GM18951 (cell line): ENCODE results near the gene MTRF1.
A peak's percentile ranks its signal among the peaks of the same experiment; 100 is the strongest.
"Not testable (repeated sequence)": the region's sequence is repeated elsewhere in the genome, so short reads cannot be mapped to it uniquely, and the experiment has no call there.

ENCODE experiments used
- POLR2A ChIP-seq: IDR thresholded peaks from 4 replicates; pipeline ENCODE4 v1.6.1; 2011; ENCODE audit warnings: mild to moderate bottlenecking; ENCODE audit not compliant: insufficient read length, insufficient read depth; ENCODE audit errors: extremely low read depth
- in situ Hi-C: fragments of 300-500 bp; cut with MboI; formaldehyde crosslinking; loops from one replicate; pipeline ENCODE4 v1.12.0; 2022; ENCODE audit warnings: low sequenced_read_pairs, mixed read lengths, inconsistent platforms; ENCODE audit not compliant: unreplicated experiment

Gene MTRF1

GRCh38 chr13:41196011-41196410 is 67.4 kb downstream of the MTRF1 start:
- TF ChIP-seq POLR2A = no peak
- in situ Hi-C loops = loop anchor here (10.0 kb wide), 1 partner anchor 61 kb away; the partner anchor contains the start of gene KBTBD6

GRCh38 chr13:41193919-41194824 is 69.2 kb downstream of the MTRF1 start, which contains the start of gene KBTBD7:
TSS of gene KBTBD7 (minus strand) at chr13:41194569. CDS start at chr13:41194257, 312 bp downstream.
- peak; percentile 76 for TF ChIP-seq POLR2A
- in situ Hi-C loops = loop anchor here (10.0 kb wide), 1 partner anchor 59 kb away; the partner anchor contains the start of gene KBTBD6

- in situ Hi-C loops = loop anchor here (10.0 kb wide), 1 partner anchor 59 kb away; the partner anchor contains the start of gene KBTBD6
These were observed 69.9 kb downstream of the MTRF1 start for GRCh38 chr13:41193469-41193868.

GRCh38 chr13:41188584-41188983 is 74.8 kb downstream of the MTRF1 start:
- in situ Hi-C loops = no loop called here
- no peak for TF ChIP-seq POLR2A

More at GRCh38 chr13:41193469-41193868, 69.9 kb downstream of the MTRF1 start:
- TF ChIP-seq POLR2A = no peak

- no peak for TF ChIP-seq POLR2A
- in situ Hi-C loops = no loop called here
These were observed 76.9 kb downstream of the MTRF1 start for GRCh38 chr13:41186481-41186880.

- in situ Hi-C loops = no loop called here
- TF ChIP-seq POLR2A = no peak
These were observed 81.1 kb downstream of the MTRF1 start for GRCh38 chr13:41182231-41182630.

GRCh38 chr13:41179593-41180250 is 83.7 kb downstream of the MTRF1 start:
- no peak for TF ChIP-seq POLR2A
- in situ Hi-C loops = no loop called here

GRCh38 chr13:41178040-41178439 is 85.3 kb downstream of the MTRF1 start:
- no peak for TF ChIP-seq POLR2A
- in situ Hi-C loops = no loop called here

GRCh38 chr13:41177616-41178015 is 85.8 kb downstream of the MTRF1 start:
- in situ Hi-C loops = no loop called here
- TF ChIP-seq POLR2A = no peak

- in situ Hi-C loops = not testable (repeated sequence)
These were observed 87.8 kb downstream of the MTRF1 start for GRCh38 chr13:41175576-41175975.
